WTC11 (cell line): ENCODE data around the gene AQP5. TPM values are rescaled to one million over a fixed set of nuclear protein-coding genes. Genes with fewer than 3 reads are reported as not detected.

ENCODE experiments used
- ATAC-seq: fragments of 200-7000 bp; cut with Tn5 transposase; 2 replicates; pipeline ENCODE4 v1.10.0; 2021; ENCODE audit warnings: mild to moderate bottlenecking, moderate library complexity
- CTCF ChIA-PET: fragments of 300-600 bp; sonication (Branson Sonifier 250); formaldehyde crosslinking; loops from one replicate; lab custom pipeline; 2021; ENCODE audit warnings: antibody characterized with exemption; lab: Charles Lee
- POLR2A ChIA-PET: fragments of 350-600 bp; sonication (Branson Sonifier 250); formaldehyde crosslinking; loops from one replicate; lab custom pipeline; 2021; ENCODE audit warnings: antibody characterized with exemption; lab: Charles Lee
- DNase-seq: peaks from one replicate; pipeline ENCODE4 v3.0.0; 2021; ENCODE audit warnings: low spot score
- H3K27ac Mint-ChIP-seq: 2 replicates; pipeline ENCODE4 v1.8.0; 2021; ENCODE audit warnings: mixed read lengths
- H3K27me3 Mint-ChIP-seq: 2 replicates; pipeline ENCODE4 v1.8.0; 2021; ENCODE audit warnings: low read depth, mild to moderate bottlenecking, moderate library complexity, mixed read lengths
- H3K36me3 Mint-ChIP-seq: 2 replicates; pipeline ENCODE4 v1.8.0; 2021; ENCODE audit warnings: mixed read lengths
- H3K4me1 Mint-ChIP-seq: 2 replicates; pipeline ENCODE4 v1.8.0; 2022; ENCODE audit warnings: mixed read lengths
- H3K4me3 Mint-ChIP-seq: 2 replicates; pipeline ENCODE4 v1.8.0; 2021; ENCODE audit warnings: mild to moderate bottlenecking, moderate library complexity, mixed read lengths
- H3K9me3 Mint-ChIP-seq: 2 replicates; pipeline ENCODE4 v1.8.0; 2021; ENCODE audit warnings: mixed read lengths
- AFF4 ChIP-seq: sonication (generic); formaldehyde crosslinking; IDR thresholded peaks from 2 replicates; pipeline ENCODE4 v1.8.1; 2023; ENCODE audit warnings: mild to moderate bottlenecking, missing genetic modification reagents, borderline replicate concordance
- E2F5 ChIP-seq: sonication (generic); formaldehyde crosslinking; IDR thresholded peaks from 2 replicates; pipeline ENCODE4 v1.8.1; 2022; ENCODE audit warnings: mild to moderate bottlenecking, moderate library complexity, missing genetic modification reagents
- ESRRA ChIP-seq: sonication (generic); formaldehyde crosslinking; IDR thresholded peaks from 2 replicates; pipeline ENCODE4 v1.8.1; 2022; ENCODE audit warnings: mild to moderate bottlenecking, missing genetic modification reagents, borderline replicate concordance
- FOXJ3 ChIP-seq: sonication (generic); formaldehyde crosslinking; IDR thresholded peaks from 2 replicates; pipeline ENCODE4 v1.9.0; 2021; ENCODE audit warnings: missing genetic modification reagents, mild to moderate bottlenecking, borderline replicate concordance
- HMGA2 ChIP-seq: fragments of 250-450 bp; sonication (Bioruptor Pico); IDR thresholded peaks from 2 replicates; pipeline ENCODE4 v1.4.0; 2021; ENCODE audit warnings: mild to moderate bottlenecking, moderate library complexity
- JUN ChIP-seq: sonication (generic); formaldehyde crosslinking; IDR thresholded peaks from 2 replicates; pipeline ENCODE4 v1.8.0; 2023; ENCODE audit warnings: mild to moderate bottlenecking, missing genetic modification reagents
- MLX ChIP-seq: sonication (generic); formaldehyde crosslinking; IDR thresholded peaks from 2 replicates; pipeline ENCODE4 v1.8.1; 2023; ENCODE audit warnings: mild to moderate bottlenecking, missing genetic modification reagents, moderate library complexity
- NFE2L1 ChIP-seq: sonication (generic); formaldehyde crosslinking; IDR thresholded peaks from 2 replicates; pipeline ENCODE4 v1.8.1; 2023; ENCODE audit warnings: missing genetic modification reagents
- STAT6 ChIP-seq: sonication (generic); formaldehyde crosslinking; conservative IDR thresholded peaks from 2 replicates; pipeline ENCODE4 v1.8.1; 2023; ENCODE audit warnings: mild to moderate bottlenecking, low read depth, missing genetic modification reagents, moderate library complexity
- ZBTB21 ChIP-seq: sonication (generic); formaldehyde crosslinking; IDR thresholded peaks from 2 replicates; pipeline ENCODE4 v1.8.1; 2023; ENCODE audit warnings: mild to moderate bottlenecking, missing genetic modification reagents, borderline replicate concordance
- ZNF219 ChIP-seq: sonication (generic); formaldehyde crosslinking; IDR thresholded peaks from 2 replicates; pipeline ENCODE4 v1.8.0; 2023; ENCODE audit warnings: missing genetic modification reagents, mild to moderate bottlenecking, borderline replicate concordance
- ZNF281 ChIP-seq: sonication (generic); formaldehyde crosslinking; IDR thresholded peaks from 2 replicates; pipeline ENCODE4 v1.8.0; 2023; ENCODE audit warnings: mild to moderate bottlenecking, missing genetic modification reagents
- ZNF416 ChIP-seq: fragments of 250-450 bp; sonication (Bioruptor Pico); IDR thresholded peaks from 2 replicates; pipeline ENCODE4 v1.9.0; 2021; ENCODE audit warnings: mild to moderate bottlenecking, inconsistent platforms
- ZNF512 ChIP-seq: sonication (generic); formaldehyde crosslinking; IDR thresholded peaks from 2 replicates; pipeline ENCODE4 v1.8.1; 2022; ENCODE audit warnings: missing genetic modification reagents, borderline replicate concordance
- ZSCAN18 ChIP-seq: fragments of 250-450 bp; sonication (Bioruptor Pico); IDR thresholded peaks from 2 replicates; pipeline ENCODE4 v2.1.2; 2022; ENCODE audit warnings: mild to moderate bottlenecking, moderate library complexity
- total RNA-seq: library from RNA; stranded (reverse); gene quantifications from 3 replicates; pipeline ENCODE4 v1.2.3, GENCODE V29; 2021

Gene AQP5
- total RNA-seq, 1 experiment from 2014 or later, result 2.8 TPM

GRCh38 chr12:49980501-49981349 is 19.1 kb downstream of the AQP5 start:
- no peak for ATAC-seq
- no peak for DNase-seq
- Mint-ChIP-seq H3K4me3 (no peak overlapping the region), H3K4me1 (peaks cover 29% of the 10 kb centered on the region), H3K36me3 (no peaks in the 10 kb centered on the region), H3K27ac (peak overlapping the region; percentile 39; the same call in 1 of the 2 replicates), H3K9me3 (no peaks in the 10 kb centered on the region), H3K27me3 (no peaks in the 10 kb centered on the region)
- TF ChIP-seq NFE2L1 (no peak), ZNF281 (CRISPR knock-in tag) (no peak), ZNF512 (CRISPR knock-in tag) (no peak), HMGA2 (CRISPR knock-in tag) (no peak), STAT6 (CRISPR knock-in tag) (no peak), FOXJ3 (no peak), ZNF219 (CRISPR knock-in tag) (no peak), E2F5 (CRISPR knock-in tag) (no peak), ZBTB21 (CRISPR knock-in tag) (no peak), ESRRA (CRISPR knock-in tag) (no peak), MLX (no peak), JUN (CRISPR knock-in tag) (no peak), ZNF416 (CRISPR knock-in tag) (no peak), AFF4 (no peak), ZSCAN18 (no peak)
- ChIA-PET POLR2A (interaction anchor here (1.1 kb wide), 1 partner anchor 65 kb away, joined by 3 read pairs; no protein-coding TSS in a partner anchor), CTCF (interaction anchor here (1.1 to 8.2 kb wide), 13 partner anchors 10 to 131 kb away, joined by 3 to 120 read pairs (median 6); partner anchors contain the start of genes COX14 and SMARCD1)
